Activated T-cell treated with anti-CD3 and anti-CD28 coated beads for 48 hours (primary cell): ENCODE results near the gene TMEM81.

Experiments used
- DNase-seq: peaks from one replicate; pipeline ENCODE4 v3.0.0-alpha.2; 2020; ENCODE audit warnings: low read depth

The TMEM81 gene

GRCh38 chr1:205084360-205084759 lies at the start of gene TMEM81:
Gene TMEM81 (minus strand): TSS chr1:205084460. CDS start chr1:205084320, 140 bp downstream.
- DNase-seq, result no peak

GRCh38 chr1:205133287-205133686 lies 49.0 kb upstream of the TMEM81 start:
- DNase-seq, result no peak

GRCh38 chr1:205129447-205130029 lies 45.3 kb upstream of the TMEM81 start:
- no peak for DNase-seq

- DNase-seq, result no peak
Observed at GRCh38 chr1:205128050-205128449, 43.8 kb upstream of the TMEM81 start.

GRCh38 chr1:205127646-205128045 lies 43.4 kb upstream of the TMEM81 start:
- no peak for DNase-seq

- DNase-seq, result no peak
Observed at GRCh38 chr1:205124726-205125125, 40.5 kb upstream of the TMEM81 start.

- DNase-seq, result no peak
Observed at GRCh38 chr1:205122489-205122882, 38.2 kb upstream of the TMEM81 start.

GRCh38 chr1:205121660-205122488 lies 37.6 kb upstream of the TMEM81 start, which contains the start of gene RBBP5:
Gene RBBP5 (minus strand): TSS chr1:205121978. CDS start chr1:205121873, 105 bp downstream.
- peak; percentile 91 for DNase-seq

GRCh38 chr1:205118752-205119151 lies 34.5 kb upstream of the TMEM81 start:
- no peak for DNase-seq

GRCh38 chr1:205111354-205111753 lies 27.1 kb upstream of the TMEM81 start:
- no peak for DNase-seq

GRCh38 chr1:205109711-205110110 lies 25.5 kb upstream of the TMEM81 start:
- DNase-seq, result no peak

- no peak for DNase-seq
Observed at GRCh38 chr1:205109269-205109668, 25.0 kb upstream of the TMEM81 start.

GRCh38 chr1:205108464-205108863 lies 24.2 kb upstream of the TMEM81 start:
- no peak for DNase-seq

- no peak for DNase-seq
Observed at GRCh38 chr1:205107327-205107726, 23.1 kb upstream of the TMEM81 start.

- no peak for DNase-seq
Observed at GRCh38 chr1:205102404-205102803, 18.1 kb upstream of the TMEM81 start.

- no peak for DNase-seq
Observed at GRCh38 chr1:205098242-205098641, 14.0 kb upstream of the TMEM81 start.

GRCh38 chr1:205095422-205095821 lies 11.2 kb upstream of the TMEM81 start:
- no peak for DNase-seq

GRCh38 chr1:205091043-205091740 lies 6.9 kb upstream of the TMEM81 start:
- DNase-seq, result no peak

- DNase-seq, result no peak
Observed at GRCh38 chr1:205088341-205088740, 4.1 kb upstream of the TMEM81 start.

- no peak for DNase-seq
Observed at GRCh38 chr1:205082431-205082830, 1.8 kb downstream of the TMEM81 start.

- DNase-seq, result no peak
Observed at GRCh38 chr1:205077934-205078311, 6.3 kb downstream of the TMEM81 start.

GRCh38 chr1:205077158-205077933 lies 6.9 kb downstream of the TMEM81 start:
- DNase-seq, result no peak
